ENCODE data around the gene TOM1L2.

DNA sequence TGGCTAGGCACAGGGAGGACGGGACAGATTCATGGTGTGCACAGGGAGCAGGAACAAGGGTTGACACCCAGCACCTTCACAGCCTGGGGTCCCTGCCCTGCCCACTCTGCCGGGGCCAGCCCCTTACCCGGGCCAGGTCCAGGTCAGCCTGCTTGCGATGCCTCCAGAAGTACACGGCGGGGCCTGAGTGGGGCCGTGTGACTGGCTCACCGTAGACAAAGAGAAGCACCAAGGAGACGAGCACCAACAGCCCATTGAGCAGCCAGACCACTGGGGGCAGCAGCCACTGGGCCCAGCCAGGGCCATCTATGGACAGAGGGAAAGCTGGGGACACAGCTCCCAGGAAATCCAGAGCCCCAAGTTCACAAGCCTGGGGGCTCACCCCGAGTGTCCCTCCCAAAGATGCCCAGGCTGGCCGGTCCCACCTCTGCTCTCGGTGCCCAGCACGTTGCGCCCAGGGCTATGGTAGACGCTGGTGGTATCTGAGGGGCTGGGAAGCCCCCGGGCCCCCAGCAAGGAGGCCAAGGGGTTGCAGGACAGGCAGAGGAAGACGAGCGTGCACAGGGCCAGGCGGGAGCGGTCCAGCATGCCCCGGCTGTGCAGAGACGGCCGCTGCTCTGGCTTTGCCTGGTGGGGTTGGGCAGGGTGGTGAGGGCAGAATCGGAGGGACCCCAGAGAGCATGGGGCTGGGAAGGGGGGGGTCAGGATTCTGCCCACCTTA, 155.2 kb downstream of the TOM1L2 start:
- TF ChIP-seq CTBP1 (IDR thresholded peaks at IDR 0.05; ENCODE audit: borderline replicate concordance) (no peak), SP1 (IDR thresholded peaks at IDR 0.05) (no peak), FOXK2 (IDR thresholded peaks at IDR 0.05) (no peak), BHLHE40 (IDR thresholded peaks at IDR 0.05; ENCODE audit: borderline replicate concordance) (no peak), ARNT (IDR thresholded peaks at IDR 0.05) (no peak), TARDBP (IDR thresholded peaks at IDR 0.05) (no peak)
- TF ChIP-seq, protein P1, sequence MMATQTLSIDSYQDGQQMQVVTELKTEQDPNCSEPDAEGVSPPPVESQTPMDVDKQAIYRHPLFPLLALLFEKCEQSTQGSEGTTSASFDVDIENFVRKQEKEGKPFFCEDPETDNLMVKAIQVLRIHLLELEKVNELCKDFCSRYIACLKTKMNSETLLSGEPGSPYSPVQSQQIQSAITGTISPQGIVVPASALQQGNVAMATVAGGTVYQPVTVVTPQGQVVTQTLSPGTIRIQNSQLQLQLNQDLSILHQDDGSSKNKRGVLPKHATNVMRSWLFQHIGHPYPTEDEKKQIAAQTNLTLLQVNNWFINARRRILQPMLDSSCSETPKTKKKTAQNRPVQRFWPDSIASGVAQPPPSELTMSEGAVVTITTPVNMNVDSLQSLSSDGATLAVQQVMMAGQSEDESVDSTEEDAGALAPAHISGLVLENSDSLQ (IDR thresholded peaks at IDR 0.05): no peak
